HUES64 (cell line): ENCODE data around the gene ZCCHC12.

Source experiments
- H3K27ac ChIP-seq: 2 replicates; pipeline ENCODE4 v1.7.0; 2013; ENCODE audit warnings: low read depth, low read length, inconsistent platforms
- H3K27me3 ChIP-seq: 2 replicates; pipeline ENCODE4 v1.6.1; 2013; ENCODE audit warnings: mild to moderate bottlenecking, low read length; ENCODE audit not compliant: insufficient read depth
- H3K36me3 ChIP-seq: 2 replicates; pipeline ENCODE4 v1.6.1; 2013; ENCODE audit warnings: mild to moderate bottlenecking, low read length; ENCODE audit not compliant: insufficient read depth
- H3K4me1 ChIP-seq: 2 replicates; pipeline ENCODE4 v1.6.1; 2013; ENCODE audit warnings: mild to moderate bottlenecking, low read length, moderate library complexity; ENCODE audit not compliant: insufficient read depth
- H3K4me3 ChIP-seq: 2 replicates; pipeline ENCODE4 v1.5.1; 2013; ENCODE audit warnings: mild to moderate bottlenecking, low read length, moderate library complexity
- H3K9ac ChIP-seq: 2 replicates; pipeline ENCODE4 v1.6.1; 2013; ENCODE audit warnings: mild to moderate bottlenecking, low read depth, low read length
- H3K9me3 ChIP-seq: 2 replicates; pipeline ENCODE4 v1.6.1; 2013; ENCODE audit warnings: low read depth, low read length; ENCODE audit not compliant: insufficient read depth
- WGBS: fragments of 150-250, 120-280 bp; methylation state at CpG from one replicate; pipeline ENCODE4 v1.1.7; 2013; ENCODE audit warnings: missing lambda C conversion rate; 5-methylcytosine and 5-hydroxymethylcytosine counted together

Gene ZCCHC12

DNA sequence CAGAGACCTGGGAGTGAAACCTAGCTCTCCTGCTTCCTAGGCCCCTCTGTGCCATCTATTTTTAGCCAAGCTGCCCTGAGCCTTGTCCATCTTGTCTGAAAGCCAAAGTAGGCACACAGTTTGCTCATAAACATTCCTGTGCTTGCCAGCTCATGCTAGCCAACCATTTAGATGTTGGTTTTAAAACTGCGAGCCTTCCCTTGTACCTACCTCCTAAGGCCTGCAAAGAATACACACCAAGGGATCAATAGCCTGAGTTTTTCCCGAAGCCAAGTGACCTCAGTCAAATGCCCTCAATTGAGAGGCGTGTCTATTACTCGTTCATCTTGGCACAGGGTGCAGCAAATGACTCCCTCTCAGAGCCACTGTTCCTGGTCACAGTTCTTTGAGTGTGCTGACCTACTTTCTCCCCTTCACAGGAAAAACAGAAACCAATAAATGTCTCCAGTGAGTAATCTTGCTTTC, 48.5 kb downstream of the ZCCHC12 start:
- H3K27me3 ChIP-seq: no peaks in the 10 kb centered on the region
- 84% methylated on average over 4 of the region's 4 CpGs for WGBS
- no peak overlapping the region for H3K9ac ChIP-seq
- no peaks in the 10 kb centered on the region for H3K9me3 ChIP-seq
- H3K4me1 ChIP-seq: no peaks in the 10 kb centered on the region
- H3K36me3 ChIP-seq: no peaks in the 10 kb centered on the region
- no peak overlapping the region for H3K27ac ChIP-seq
- H3K4me3 ChIP-seq: no peak overlapping the region
